ENCODE measurements around the gene AFDN.
A peak's percentile ranks its signal among the peaks of the same experiment; 100 is the strongest.

The AFDN gene

GRCh38 chr6:167806061-167806700 is 20.5 kb upstream of the AFDN start:
- no peaks in the 10 kb centered on the region for H3K36me3 ChIP-seq (ENCODE audit: insufficient read depth, low read length)
- H3K27ac ChIP-seq (ENCODE audit: low read depth, low read length), result no peak overlapping the region
- 79% methylated on average over 4 of the region's 4 CpGs for WGBS
- no peaks in the 10 kb centered on the region for H3K4me1 ChIP-seq (ENCODE audit: insufficient read depth, low read length)
- H3K4me3 ChIP-seq (ENCODE audit: low read length), result no peak overlapping the region
- H3K9ac ChIP-seq (ENCODE audit: low read depth, low read length), result no peak overlapping the region
- H3K27me3 ChIP-seq (ENCODE audit: insufficient read depth, low read length), result no peaks in the 10 kb centered on the region
- H3K9me3 ChIP-seq (ENCODE audit: insufficient read depth, low read depth, low read length), result no peaks in the 10 kb centered on the region

- no peak overlapping the region for H3K4me3 ChIP-seq (ENCODE audit: low read length)
- no peak overlapping the region for H3K27ac ChIP-seq (ENCODE audit: low read depth, low read length)
- H3K4me1 ChIP-seq (ENCODE audit: insufficient read depth, low read length), result no peaks in the 10 kb centered on the region
- H3K9me3 ChIP-seq (ENCODE audit: insufficient read depth, low read depth, low read length), result no peaks in the 10 kb centered on the region
- no peaks in the 10 kb centered on the region for H3K27me3 ChIP-seq (ENCODE audit: insufficient read depth, low read length)
- no peak overlapping the region for H3K9ac ChIP-seq (ENCODE audit: low read depth, low read length)
- no peaks in the 10 kb centered on the region for H3K36me3 ChIP-seq (ENCODE audit: insufficient read depth, low read length)
- 88% methylated on average over 6 of the region's 6 CpGs for WGBS
Measured at GRCh38 chr6:167807200-167807599, 19.5 kb upstream of the AFDN start.

GRCh38 chr6:167807756-167808155 is 19.0 kb upstream of the AFDN start:
- Histone ChIP-seq H3K9ac (ENCODE audit: low read depth, low read length) (no peak overlapping the region), H3K9me3 (ENCODE audit: insufficient read depth, low read depth, low read length) (no peaks in the 10 kb centered on the region), H3K4me1 (ENCODE audit: insufficient read depth, low read length) (no peaks in the 10 kb centered on the region), H3K27ac (ENCODE audit: low read depth, low read length) (no peak overlapping the region), H3K4me3 (ENCODE audit: low read length) (no peak overlapping the region), H3K36me3 (ENCODE audit: insufficient read depth, low read length) (no peaks in the 10 kb centered on the region), H3K27me3 (ENCODE audit: insufficient read depth, low read length) (no peaks in the 10 kb centered on the region)
- whole genome bisulfite sequencing, result 100% methylated on average over 2 of the region's 3 CpGs

GRCh38 chr6:167811040-167811439 is 15.7 kb upstream of the AFDN start:
- Histone ChIP-seq H3K4me3 (ENCODE audit: low read length) (no peak overlapping the region), H3K9ac (ENCODE audit: low read depth, low read length) (no peak overlapping the region), H3K27ac (ENCODE audit: low read depth, low read length) (no peak overlapping the region), H3K27me3 (ENCODE audit: insufficient read depth, low read length) (no peaks in the 10 kb centered on the region), H3K4me1 (ENCODE audit: insufficient read depth, low read length) (no peaks in the 10 kb centered on the region), H3K36me3 (ENCODE audit: insufficient read depth, low read length) (no peaks in the 10 kb centered on the region), H3K9me3 (ENCODE audit: insufficient read depth, low read depth, low read length) (no peaks in the 10 kb centered on the region)
- WGBS, result 92% methylated on average over 5 of the region's 5 CpGs

- no peak overlapping the region for H3K4me3 ChIP-seq (ENCODE audit: low read length)
- H3K27ac ChIP-seq (ENCODE audit: low read depth, low read length), result no peak overlapping the region
- 0 out of 2 replicates have a peak, but pooled peaks cover 3% of the 10 kb centered on the region for H3K4me1 ChIP-seq (ENCODE audit: insufficient read depth, low read length)
- H3K27me3 ChIP-seq (ENCODE audit: insufficient read depth, low read length), result no peaks in the 10 kb centered on the region
- H3K9ac ChIP-seq (ENCODE audit: low read depth, low read length), result no peak overlapping the region
- WGBS, result 93% methylated on average over 4 of the region's 5 CpGs
- H3K36me3 ChIP-seq (ENCODE audit: insufficient read depth, low read length), result no peaks in the 10 kb centered on the region
- no peaks in the 10 kb centered on the region for H3K9me3 ChIP-seq (ENCODE audit: insufficient read depth, low read depth, low read length)
Measured at GRCh38 chr6:167811442-167812087, 15.1 kb upstream of the AFDN start.

GRCh38 chr6:167812088-167812487 is 14.6 kb upstream of the AFDN start:
- Histone ChIP-seq H3K9ac (ENCODE audit: low read depth, low read length) (no peak overlapping the region), H3K4me3 (ENCODE audit: low read length) (no peak overlapping the region), H3K9me3 (ENCODE audit: insufficient read depth, low read depth, low read length) (no peaks in the 10 kb centered on the region), H3K36me3 (ENCODE audit: insufficient read depth, low read length) (no peaks in the 10 kb centered on the region), H3K4me1 (ENCODE audit: insufficient read depth, low read length) (peaks cover 4% of the 10 kb centered on the region; the same call in 1 of the 2 replicates), H3K27ac (ENCODE audit: low read depth, low read length) (no peak overlapping the region), H3K27me3 (ENCODE audit: insufficient read depth, low read length) (no peaks in the 10 kb centered on the region)
- 89% methylated on average over 2 of the region's 2 CpGs for WGBS

GRCh38 chr6:167815296-167815980 is 11.3 kb upstream of the AFDN start:
- WGBS, result 93% methylated on average over 25 of the region's 25 CpGs
- no peak overlapping the region for H3K9ac ChIP-seq (ENCODE audit: low read depth, low read length)
- no peaks in the 10 kb centered on the region for H3K36me3 ChIP-seq (ENCODE audit: insufficient read depth, low read length)
- H3K9me3 ChIP-seq (ENCODE audit: insufficient read depth, low read depth, low read length), result no peaks in the 10 kb centered on the region
- no peaks in the 10 kb centered on the region for H3K27me3 ChIP-seq (ENCODE audit: insufficient read depth, low read length)
- no peak overlapping the region for H3K27ac ChIP-seq (ENCODE audit: low read depth, low read length)
- peaks cover 18% of the 10 kb centered on the region for H3K4me1 ChIP-seq (ENCODE audit: insufficient read depth, low read length)
- no peak overlapping the region for H3K4me3 ChIP-seq (ENCODE audit: low read length)

GRCh38 chr6:167817016-167817415 is 9.7 kb upstream of the AFDN start:
- 96% methylated on average over 4 of the region's 4 CpGs for WGBS
- H3K27me3 ChIP-seq (ENCODE audit: insufficient read depth, low read length), result no peaks in the 10 kb centered on the region
- 0 out of 2 replicates have a peak overlapping the region, but pooled peaks have one; percentile 48 for H3K27ac ChIP-seq (ENCODE audit: low read depth, low read length)
- H3K4me1 ChIP-seq (ENCODE audit: insufficient read depth, low read length), result peaks cover 18% of the 10 kb centered on the region
- no peak overlapping the region for H3K4me3 ChIP-seq (ENCODE audit: low read length)
- no peak overlapping the region for H3K9ac ChIP-seq (ENCODE audit: low read depth, low read length)
- no peaks in the 10 kb centered on the region for H3K9me3 ChIP-seq (ENCODE audit: insufficient read depth, low read depth, low read length)
- H3K36me3 ChIP-seq (ENCODE audit: insufficient read depth, low read length), result no peaks in the 10 kb centered on the region

- Histone ChIP-seq H3K36me3 (ENCODE audit: insufficient read depth, low read length) (peaks cover 3% of the 10 kb centered on the region; the same call in 1 of the 2 replicates), H3K4me1 (ENCODE audit: insufficient read depth, low read length) (peaks cover 18% of the 10 kb centered on the region), H3K27me3 (ENCODE audit: insufficient read depth, low read length) (no peaks in the 10 kb centered on the region), H3K27ac (ENCODE audit: low read depth, low read length) (peak overlapping the region; percentile 46; the same call in 1 of the 2 replicates), H3K9me3 (ENCODE audit: insufficient read depth, low read depth, low read length) (no peaks in the 10 kb centered on the region), H3K9ac (ENCODE audit: low read depth, low read length) (no peak overlapping the region), H3K4me3 (ENCODE audit: low read length) (no peak overlapping the region)
- WGBS, result 85% methylated on average over 1 of the region's 1 CpG
Measured at GRCh38 chr6:167817729-167818128, 9.0 kb upstream of the AFDN start.

GRCh38 chr6:167819576-167819975 is 7.1 kb upstream of the AFDN start:
- H3K9ac ChIP-seq (ENCODE audit: low read depth, low read length), result no peak overlapping the region

GRCh38 chr6:167820681-167821080 is 6.0 kb upstream of the AFDN start:
- H3K4me1 ChIP-seq (ENCODE audit: insufficient read depth, low read length), result peaks cover 25% of the 10 kb centered on the region
- H3K27ac ChIP-seq (ENCODE audit: low read depth, low read length), result no peak overlapping the region
- H3K9ac ChIP-seq (ENCODE audit: low read depth, low read length), result no peak overlapping the region
- 93% methylated on average over 7 of the region's 7 CpGs for WGBS
- H3K36me3 ChIP-seq (ENCODE audit: insufficient read depth, low read length), result peaks cover 15% of the 10 kb centered on the region
- no peak overlapping the region for H3K4me3 ChIP-seq (ENCODE audit: low read length)
- H3K9me3 ChIP-seq (ENCODE audit: insufficient read depth, low read depth, low read length), result no peaks in the 10 kb centered on the region
- H3K27me3 ChIP-seq (ENCODE audit: insufficient read depth, low read length), result no peaks in the 10 kb centered on the region

More at GRCh38 chr6:167819576-167819975, 7.1 kb upstream of the AFDN start:
- WGBS, result 82% methylated on average over 11 of the region's 11 CpGs
- Histone ChIP-seq H3K27me3 (ENCODE audit: insufficient read depth, low read length) (no peaks in the 10 kb centered on the region), H3K4me3 (ENCODE audit: low read length) (no peak overlapping the region), H3K4me1 (ENCODE audit: insufficient read depth, low read length) (peaks cover 18% of the 10 kb centered on the region), H3K9me3 (ENCODE audit: insufficient read depth, low read depth, low read length) (no peaks in the 10 kb centered on the region), H3K36me3 (ENCODE audit: insufficient read depth, low read length) (peaks cover 15% of the 10 kb centered on the region), H3K27ac (ENCODE audit: low read depth, low read length) (no peak overlapping the region)
